Activated T-cell treated with anti-CD3 and anti-CD28 coated beads for 48 hours (primary cell): Measurements from ENCODE around the gene PDE9A.

ENCODE experiments used
- DNase-seq: peaks from one replicate; pipeline ENCODE4 v3.0.0-alpha.2; 2020; ENCODE audit warnings: low read depth

The PDE9A gene

GRCh38 chr21:42775123-42775522, 121.7 kb downstream of the PDE9A start:
- DNase-seq, result no peak

GRCh38 chr21:42775891-42776290, 122.5 kb downstream of the PDE9A start:
- no peak for DNase-seq

- DNase-seq, result no peak
These were observed 123.8 kb downstream of the PDE9A start for GRCh38 chr21:42777064-42777756.

- no peak for DNase-seq
These were observed 124.4 kb downstream of the PDE9A start for GRCh38 chr21:42777757-42778344.

- DNase-seq, result no peak
These were observed 126.0 kb downstream of the PDE9A start for GRCh38 chr21:42779431-42779861.

- no peak for DNase-seq
These were observed 127.2 kb downstream of the PDE9A start for GRCh38 chr21:42780617-42781016.

GRCh38 chr21:42781150-42781970, 127.9 kb downstream of the PDE9A start:
- DNase-seq, result no peak

- no peak for DNase-seq
These were observed 128.7 kb downstream of the PDE9A start for GRCh38 chr21:42781971-42782722.

- no peak for DNase-seq
These were observed 129.4 kb downstream of the PDE9A start for GRCh38 chr21:42782723-42783242.

GRCh38 chr21:42784276-42784675, 130.9 kb downstream of the PDE9A start:
- DNase-seq, result peak; percentile 6

GRCh38 chr21:42784896-42785451, 131.6 kb downstream of the PDE9A start:
- no peak for DNase-seq

GRCh38 chr21:42785666-42786427, 132.4 kb downstream of the PDE9A start:
- DNase-seq, result no peak

- no peak for DNase-seq
These were observed 133.5 kb downstream of the PDE9A start for GRCh38 chr21:42786884-42787283.

- DNase-seq, result no peak
These were observed 134.2 kb downstream of the PDE9A start for GRCh38 chr21:42787613-42788012.

GRCh38 chr21:42790520-42791065, 137.2 kb downstream of the PDE9A start:
- no peak for DNase-seq

GRCh38 chr21:42793774-42794173, 140.4 kb downstream of the PDE9A start:
- DNase-seq, result no peak

GRCh38 chr21:42794551-42794950, 141.1 kb downstream of the PDE9A start:
- no peak for DNase-seq

GRCh38 chr21:42796327-42797062, 143.1 kb downstream of the PDE9A start:
- DNase-seq, result no peak

GRCh38 chr21:42797522-42797921, 144.1 kb downstream of the PDE9A start:
- no peak for DNase-seq

- DNase-seq, result no peak
These were observed 144.7 kb downstream of the PDE9A start for GRCh38 chr21:42798106-42798505.
